ENCODE data around the gene ELOA. TPM values are rescaled to one million over a fixed set of nuclear protein-coding genes. Genes with fewer than 3 reads are reported as not detected.

ELOA gene
- total and polyA plus RNA-seq, 9 of the 15 experiments (the other 6 are each of a cell fraction or from before 2014, with no cell fraction given), result 31.9 to 98.6 (median 61.3) TPM

DNA sequence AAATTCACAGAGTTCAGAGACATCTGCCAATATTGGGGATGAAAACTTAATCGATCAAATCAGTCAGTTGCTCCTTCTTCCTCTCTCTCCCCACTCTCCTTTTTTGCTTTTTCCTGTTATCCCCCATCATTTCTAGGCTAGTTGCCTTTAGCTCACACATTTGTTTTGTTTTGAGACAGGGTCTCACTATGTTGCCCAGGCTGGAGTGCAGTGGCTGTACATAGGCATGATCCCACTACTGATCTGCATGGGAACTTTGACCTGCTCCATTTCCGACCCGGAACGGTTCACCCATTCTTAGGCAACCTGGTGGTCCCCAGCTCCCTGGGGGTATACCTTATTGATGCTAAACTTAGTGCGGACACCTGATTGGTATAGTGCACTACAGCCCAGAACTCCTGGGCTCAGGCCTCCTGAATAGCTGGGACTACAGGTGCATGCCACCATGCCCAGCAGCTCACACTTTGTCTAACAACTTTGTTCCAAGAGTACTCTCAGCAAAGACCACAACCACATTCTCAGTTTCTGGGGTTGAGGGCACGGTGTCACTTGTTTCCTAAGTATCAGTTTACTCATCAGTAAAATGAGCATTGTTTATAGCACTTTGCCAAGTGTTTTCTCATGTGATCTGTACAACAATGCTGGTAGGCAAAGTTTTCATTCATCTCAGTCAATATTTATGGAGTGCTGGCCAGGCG, 6.7 kb upstream of the ELOA start:
- Histone ChIP-seq H3K79me2 (ENCODE audit: control insufficient read depth, insufficient read depth, low read length) (0 out of 3 replicates have a peak, but pooled peaks cover 3% of the 10 kb centered on the region), H3K27me3 (ENCODE audit: control insufficient read depth in 2 of 2, insufficient read depth in 2 of 2, low read length in 2 of 2) (no peaks in the 10 kb centered on the region), H3K9ac (ENCODE audit: insufficient read depth in 1 of 2, low read depth in 2 of 2, low read length in 2 of 2) (no peak overlapping the region), H3K9me1 (ENCODE audit: control insufficient read depth, insufficient read depth, low read length) (no peaks in the 10 kb centered on the region), H3K4me2 (ENCODE audit: insufficient read depth, low read length) (no peak overlapping the region), H3K4me3 (no peak overlapping the region), H4K20me1 (replicated peaks; ENCODE audit: control insufficient read depth, insufficient read depth, low read length) (no peaks in the 10 kb centered on the region), H3K27ac (ENCODE audit: extremely low read depth, low read depth, low read length) (no peak overlapping the region), H2AFZ (ENCODE audit: low read depth, low read length) (no peak overlapping the region), H3K4me1 (replicated peaks in 1 of 2; ENCODE audit: control insufficient read depth in 2 of 2, insufficient read depth in 2 of 2, low read length in 2 of 2) (peaks cover 4 to 15% of the 10 kb centered on the region in 2 experiments; a peak in 3 of 5 replicates), H3K36me3 (ENCODE audit: control insufficient read depth, insufficient read depth, low read length) (no peaks in the 10 kb centered on the region; the same call in 1 of the 3 replicates), H3K9me3 (replicated peaks; ENCODE audit: control insufficient read depth, insufficient read depth, low read depth, low read length) (no peaks in the 10 kb centered on the region)
- POLR2A ChIA-PET, result interaction anchor here (0.8 to 2.6 kb wide), 3 partner anchors 11 to 45 kb away, joined by 4 to 6 read pairs (median 5); partner anchors contain the start of gene RPL11
- CTCF ChIA-PET (ENCODE audit: low intra/inter-chr PET ratio), result no interaction called here
- DNase-seq (ENCODE audit: extremely low read depth in 1 of 4, low spot score in 3 of 4), result no peak
- no TSS peak for BruUV-seq (replicated peaks)
- intact Hi-C loops (cut with micrococcal nuclease), result no loop called here
- ATAC-seq, result no peak
- 95% methylated on average over 7 of the region's 7 CpGs for WGBS (ENCODE audit: insufficient coverage, low coverage, missing lambda C conversion rate)
- in situ Hi-C loops (cut with MboI), result no loop called here
- FAIRE-seq, result no peak
- TF ChIP-seq ZNF174 (CRISPR knock-in tag; IDR thresholded peaks at IDR 0.05), result no peak
- peak; percentile 30; the same call in 1 of the 2 replicates for TF ChIP-seq ZNF121 (CRISPR knock-in tag; conservative IDR thresholded peaks at IDR 0.05)

DNA sequence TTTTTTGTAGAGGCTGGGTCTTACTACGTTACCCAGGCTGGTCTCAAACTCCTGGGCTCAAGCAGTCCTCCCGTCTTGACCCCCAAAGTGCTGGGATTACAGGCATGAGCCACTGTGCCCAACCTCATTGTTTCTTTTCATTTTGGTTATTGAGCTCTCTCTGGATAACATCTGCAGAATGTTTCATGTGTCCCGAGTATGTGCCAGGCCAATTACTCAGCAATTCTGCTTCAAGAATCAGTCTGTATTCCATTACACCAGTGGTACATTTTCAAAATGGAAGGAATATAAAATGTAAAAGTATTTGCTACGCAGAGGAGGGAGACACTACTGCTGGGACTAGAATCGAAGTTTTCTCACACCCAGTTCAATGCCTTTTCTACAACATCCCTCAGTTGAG, 1.7 kb upstream of the ELOA start:
- no peaks in the 10 kb centered on the region for H3K9me3 ChIP-seq (replicated peaks; ENCODE audit: control insufficient read depth, insufficient read depth, low read depth, low read length)
- ATAC-seq, result no peak
- no peaks in the 10 kb centered on the region for H3K27me3 ChIP-seq (ENCODE audit: control insufficient read depth in 2 of 2, insufficient read depth in 2 of 2, low read length in 2 of 2)
- peaks cover 23 to 25% of the 10 kb centered on the region in 2 experiments for H3K4me1 ChIP-seq (replicated peaks in 1 of 2; ENCODE audit: control insufficient read depth in 2 of 2, insufficient read depth in 2 of 2, low read length in 2 of 2)
- no peak for FAIRE-seq
- peak overlapping the region in 1 of 2 experiments; percentile 7; a peak in 1 of 4 replicates for H3K9ac ChIP-seq (ENCODE audit: insufficient read depth in 1 of 2, low read depth in 2 of 2, low read length in 2 of 2)
- POLR2A ChIA-PET, result interaction anchor here (0.8 to 2.0 kb wide), 2 partner anchors 48 to 50 kb away, joined by 3 to 5 read pairs; partner anchors contain the start of gene RPL11
- BruUV-seq (replicated peaks), result no TSS peak
- H2AFZ ChIP-seq (ENCODE audit: low read depth, low read length), result peak overlapping the region; percentile 16; the same call in 1 of the 2 replicates
- peaks cover 48% of the 10 kb centered on the region for H3K79me2 ChIP-seq (ENCODE audit: control insufficient read depth, insufficient read depth, low read length)
- intact Hi-C loops (cut with micrococcal nuclease) (loop anchor here (5.0 kb wide), 1 partner anchor 184 kb away; the partner anchor contains the start of gene ID3), in situ Hi-C loops (cut with MboI) (no loop called here)
- H3K36me3 ChIP-seq (ENCODE audit: control insufficient read depth, insufficient read depth, low read length), result peaks cover 16% of the 10 kb centered on the region
- H3K4me3 ChIP-seq, result no peak overlapping the region
- H3K27ac ChIP-seq (ENCODE audit: extremely low read depth, low read depth, low read length), result 0 out of 3 replicates have a peak overlapping the region, but pooled peaks have one; percentile 6
- CTCF ChIA-PET (ENCODE audit: low intra/inter-chr PET ratio), result interaction anchor here (0.6 kb wide), 1 partner anchor 34 kb away, joined by 4 read pairs; no protein-coding TSS in a partner anchor
- H4K20me1 ChIP-seq (replicated peaks; ENCODE audit: control insufficient read depth, insufficient read depth, low read length), result peaks cover 14% of the 10 kb centered on the region; the same call in 1 of the 2 replicates
- H3K9me1 ChIP-seq (ENCODE audit: control insufficient read depth, insufficient read depth, low read length), result no peaks in the 10 kb centered on the region
- no peak for DNase-seq (ENCODE audit: extremely low read depth in 1 of 4, low spot score in 3 of 4)
- peak overlapping the region; percentile 10; the same call in 1 of the 2 replicates for H3K4me2 ChIP-seq (ENCODE audit: insufficient read depth, low read length)
- 60% methylated on average over 5 of the region's 5 CpGs for WGBS (ENCODE audit: insufficient coverage, low coverage, missing lambda C conversion rate)
- no peak for TF ChIP-seq EGR1 (conservative IDR thresholded peaks at IDR 0.05)
- TF ChIP-seq TCF7L2 (IDR thresholded peaks at IDR 0.05; ENCODE audit: low read depth, low read length), result no peak

Measured in K562 (cell line).